Measurements from ENCODE around the gene PPP3CA. TPM values are rescaled to one million over a fixed set of nuclear protein-coding genes. Genes with fewer than 3 reads are reported as not detected.

The PPP3CA gene
- total and polyA plus RNA-seq, 2 donors (not counting 1 experiment from before 2014, with no cell fraction given), result 66.4 to 79.3 TPM

GRCh38 chr4:101163936-101164335 lies 183.4 kb downstream of the PPP3CA start:
- peak; percentile 39 to 42 for DNase-seq (ENCODE audit: low read depth in 2 of 2)

GRCh38 chr4:101162990-101163380 lies 184.3 kb downstream of the PPP3CA start:
- Histone ChIP-seq H3K4me1 (ENCODE audit: control insufficient read depth, extremely low read depth, insufficient read depth, low read length) (peaks cover 5% of the 10 kb centered on the region), H3K27me3 (ENCODE audit: control insufficient read depth, insufficient read depth, low read length) (no peaks in the 10 kb centered on the region), H2AFZ (ENCODE audit: low read length) (no peak overlapping the region), H3K79me2 (ENCODE audit: control insufficient read depth, insufficient read depth, low read length) (peaks cover 4% of the 10 kb centered on the region), H3K27ac (ENCODE audit: insufficient read depth, low read length) (no peak overlapping the region), H3K4me2 (ENCODE audit: extremely low read depth, insufficient read depth, low read length) (no peak overlapping the region), H4K20me1 (ENCODE audit: control insufficient read depth, extremely low read depth, insufficient read depth, low read length) (no peaks in the 10 kb centered on the region), H3K9me3 (ENCODE audit: control insufficient read depth, insufficient read depth, low read depth, low read length) (no peaks in the 10 kb centered on the region), H3K4me3 (replicated peaks in 1 of 4; ENCODE audit: control extremely low read depth in 1 of 4, insufficient read depth in 1 of 4, low read depth in 3 of 4, low read length in 4 of 4) (no peak overlapping the region), H3K36me3 (ENCODE audit: control insufficient read depth, insufficient read depth, low read length) (no peaks in the 10 kb centered on the region), H3K9ac (ENCODE audit: insufficient read depth, low read length) (no peak overlapping the region)
- DNase-seq (ENCODE audit: low read depth in 2 of 2), result no peak
- TF ChIP-seq CTCF (conservative IDR thresholded peaks at IDR 0.05 in 1 of 2, IDR thresholded peaks at IDR 0.05 in 1 of 2; ENCODE audit: low read depth in 1 of 2, low read length in 2 of 2) (no peak), EZH2 (IDR thresholded peaks at IDR 0.05; ENCODE audit: low read length, missing control alignments) (no peak)

More at GRCh38 chr4:101163936-101164335, 183.4 kb downstream of the PPP3CA start:
- Histone ChIP-seq H3K4me2 (ENCODE audit: extremely low read depth, insufficient read depth, low read length) (no peak overlapping the region), H3K9me3 (ENCODE audit: control insufficient read depth, insufficient read depth, low read depth, low read length) (no peaks in the 10 kb centered on the region), H2AFZ (ENCODE audit: low read length) (no peak overlapping the region), H3K36me3 (ENCODE audit: control insufficient read depth, insufficient read depth, low read length) (no peaks in the 10 kb centered on the region), H3K27me3 (ENCODE audit: control insufficient read depth, insufficient read depth, low read length) (no peaks in the 10 kb centered on the region), H3K9ac (ENCODE audit: insufficient read depth, low read length) (no peak overlapping the region), H3K79me2 (ENCODE audit: control insufficient read depth, insufficient read depth, low read length) (peaks cover 6% of the 10 kb centered on the region), H4K20me1 (ENCODE audit: control insufficient read depth, extremely low read depth, insufficient read depth, low read length) (no peaks in the 10 kb centered on the region), H3K4me1 (ENCODE audit: control insufficient read depth, extremely low read depth, insufficient read depth, low read length) (no peaks in the 10 kb centered on the region), H3K27ac (ENCODE audit: insufficient read depth, low read length) (no peak overlapping the region), H3K4me3 (replicated peaks in 1 of 4; ENCODE audit: control extremely low read depth in 1 of 4, insufficient read depth in 1 of 4, low read depth in 3 of 4, low read length in 4 of 4) (no peak overlapping the region)
- no peak for TF ChIP-seq EZH2 (IDR thresholded peaks at IDR 0.05; ENCODE audit: low read length, missing control alignments)
- no peak for TF ChIP-seq CTCF (conservative IDR thresholded peaks at IDR 0.05 in 1 of 2, IDR thresholded peaks at IDR 0.05 in 1 of 2; ENCODE audit: low read depth in 1 of 2, low read length in 2 of 2)

DNA sequence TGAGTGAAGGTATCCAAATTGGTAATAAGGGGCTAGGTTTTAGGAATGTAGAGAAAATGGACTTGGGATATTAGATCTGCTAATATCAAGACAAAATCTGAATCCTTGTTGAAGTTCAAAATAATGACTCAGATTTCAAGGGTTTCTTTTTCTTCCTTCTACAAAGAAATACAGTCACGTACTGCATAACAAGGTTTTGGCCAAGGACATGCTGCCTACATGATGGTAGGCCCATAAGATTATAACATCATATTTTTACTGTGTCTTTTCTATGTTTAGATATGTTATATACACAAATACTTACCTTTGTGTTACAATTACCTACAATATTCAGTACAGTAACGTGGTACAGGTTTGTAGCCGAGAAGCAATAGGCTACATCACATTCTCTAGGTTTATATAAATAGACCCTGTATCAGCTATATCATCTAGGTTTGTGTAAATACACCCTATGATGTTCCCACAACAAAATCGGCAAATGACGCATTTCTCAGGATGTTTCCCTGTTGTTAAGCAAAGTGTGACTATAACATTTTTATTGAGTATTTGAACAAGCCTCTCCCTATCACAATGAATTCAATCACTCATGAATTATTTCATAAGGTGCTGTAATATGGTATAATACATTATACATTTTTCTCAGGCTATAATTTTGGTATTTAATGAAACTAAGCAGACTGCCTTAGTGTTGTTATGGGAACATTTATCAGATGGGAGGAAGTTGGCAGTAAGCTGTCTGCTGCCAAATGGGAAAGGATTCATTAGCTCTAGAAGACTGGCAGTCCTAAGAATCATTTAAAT lies 186.3 kb downstream of the PPP3CA start:
- TF ChIP-seq EZH2 (IDR thresholded peaks at IDR 0.05; ENCODE audit: low read length, missing control alignments) (no peak), CTCF (conservative IDR thresholded peaks at IDR 0.05 in 1 of 2, IDR thresholded peaks at IDR 0.05 in 1 of 2; ENCODE audit: low read depth in 1 of 2, low read length in 2 of 2) (no peak)
- DNase-seq (ENCODE audit: low read depth in 2 of 2), result no peak
- Histone ChIP-seq H3K27me3 (ENCODE audit: control insufficient read depth, insufficient read depth, low read length) (no peaks in the 10 kb centered on the region), H3K27ac (ENCODE audit: insufficient read depth, low read length) (no peak overlapping the region), H2AFZ (ENCODE audit: low read length) (no peak overlapping the region), H3K9ac (ENCODE audit: insufficient read depth, low read length) (no peak overlapping the region), H3K36me3 (ENCODE audit: control insufficient read depth, insufficient read depth, low read length) (no peaks in the 10 kb centered on the region), H4K20me1 (ENCODE audit: control insufficient read depth, extremely low read depth, insufficient read depth, low read length) (no peaks in the 10 kb centered on the region), H3K79me2 (ENCODE audit: control insufficient read depth, insufficient read depth, low read length) (peaks cover 2% of the 10 kb centered on the region), H3K9me3 (ENCODE audit: control insufficient read depth, insufficient read depth, low read depth, low read length) (no peaks in the 10 kb centered on the region), H3K4me2 (ENCODE audit: extremely low read depth, insufficient read depth, low read length) (no peak overlapping the region), H3K4me1 (ENCODE audit: control insufficient read depth, extremely low read depth, insufficient read depth, low read length) (peaks cover 12% of the 10 kb centered on the region), H3K4me3 (replicated peaks in 1 of 4; ENCODE audit: control extremely low read depth in 1 of 4, insufficient read depth in 1 of 4, low read depth in 3 of 4, low read length in 4 of 4) (no peak overlapping the region)
